22Rv1 (cell line): ENCODE data around the gene MUC15.

Experiments used
- H3K27ac ChIP-seq: fragments of 450-650 bp; 2 replicates; pipeline ENCODE4 v1.5.1; 2017
- ZFX ChIP-seq: fragments of 450-650 bp; IDR thresholded peaks from 2 replicates; pipeline ENCODE4 v1.6.1; 2017; ENCODE audit warnings: antibody characterized with exemption, borderline replicate concordance
- TF ChIP-seq, protein P1 (sequence below): fragments of 450-650 bp; IDR thresholded peaks from 2 replicates; pipeline ENCODE4 v1.5.1; 2017; ENCODE audit warnings: mild to moderate bottlenecking

The MUC15 gene

DNA sequence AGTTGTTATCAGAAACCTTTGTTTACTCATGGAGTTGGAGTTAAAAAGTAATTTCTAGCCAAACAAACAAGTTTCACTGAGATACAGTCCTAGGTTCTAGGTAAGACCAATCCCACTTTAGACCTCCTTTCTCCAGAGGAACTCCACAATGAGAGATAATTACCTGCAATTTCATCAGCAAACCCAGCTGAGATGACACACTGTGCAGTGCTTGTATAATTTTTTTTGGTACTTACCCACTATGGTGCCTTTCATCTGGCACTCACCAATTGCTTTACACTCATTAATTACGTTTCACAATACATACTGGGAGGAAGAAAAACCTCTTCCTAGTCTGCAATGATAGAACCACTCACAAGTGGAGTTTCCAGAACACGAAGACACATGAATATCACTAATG is 1.8 kb upstream of the MUC15 start:
- TF ChIP-seq, protein P1, sequence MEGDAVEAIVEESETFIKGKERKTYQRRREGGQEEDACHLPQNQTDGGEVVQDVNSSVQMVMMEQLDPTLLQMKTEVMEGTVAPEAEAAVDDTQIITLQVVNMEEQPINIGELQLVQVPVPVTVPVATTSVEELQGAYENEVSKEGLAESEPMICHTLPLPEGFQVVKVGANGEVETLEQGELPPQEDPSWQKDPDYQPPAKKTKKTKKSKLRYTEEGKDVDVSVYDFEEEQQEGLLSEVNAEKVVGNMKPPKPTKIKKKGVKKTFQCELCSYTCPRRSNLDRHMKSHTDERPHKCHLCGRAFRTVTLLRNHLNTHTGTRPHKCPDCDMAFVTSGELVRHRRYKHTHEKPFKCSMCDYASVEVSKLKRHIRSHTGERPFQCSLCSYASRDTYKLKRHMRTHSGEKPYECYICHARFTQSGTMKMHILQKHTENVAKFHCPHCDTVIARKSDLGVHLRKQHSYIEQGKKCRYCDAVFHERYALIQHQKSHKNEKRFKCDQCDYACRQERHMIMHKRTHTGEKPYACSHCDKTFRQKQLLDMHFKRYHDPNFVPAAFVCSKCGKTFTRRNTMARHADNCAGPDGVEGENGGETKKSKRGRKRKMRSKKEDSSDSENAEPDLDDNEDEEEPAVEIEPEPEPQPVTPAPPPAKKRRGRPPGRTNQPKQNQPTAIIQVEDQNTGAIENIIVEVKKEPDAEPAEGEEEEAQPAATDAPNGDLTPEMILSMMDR, result no peak
- no peak for TF ChIP-seq ZFX
- H3K27ac ChIP-seq, result no peak overlapping the region

DNA sequence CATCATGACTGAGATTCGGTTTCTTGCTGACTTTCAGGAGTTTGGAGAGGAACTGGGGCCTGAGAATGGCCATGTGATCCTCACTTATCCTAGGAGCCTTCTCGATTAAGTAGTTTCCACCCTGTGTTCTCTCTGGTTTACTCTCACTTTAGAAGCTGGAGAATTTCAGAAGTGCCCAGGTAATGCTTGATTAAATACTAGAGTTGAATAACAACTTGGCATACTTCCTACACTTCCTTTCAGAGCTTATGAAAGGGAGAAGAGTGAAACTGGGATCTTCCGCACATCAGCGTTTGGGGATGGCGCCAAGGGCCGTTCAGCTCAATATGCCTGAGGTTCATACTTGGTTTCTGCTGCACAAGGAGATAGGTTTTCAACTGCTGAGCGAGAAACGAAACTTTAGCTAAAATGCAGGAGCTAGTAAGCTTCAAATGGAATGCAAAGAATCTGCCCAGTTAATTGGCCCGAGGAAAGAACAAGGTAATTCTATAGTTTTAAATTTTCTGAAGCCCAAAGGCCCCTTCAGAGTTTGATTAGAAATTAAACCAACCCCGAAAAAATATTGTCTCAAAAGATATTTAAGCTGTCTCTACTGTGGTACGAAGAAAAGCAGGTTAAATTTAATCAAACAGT is 823 bp upstream of the MUC15 start:
- TF ChIP-seq, protein P1, result no peak
- TF ChIP-seq ZFX, result no peak
- no peak overlapping the region for H3K27ac ChIP-seq

DNA sequence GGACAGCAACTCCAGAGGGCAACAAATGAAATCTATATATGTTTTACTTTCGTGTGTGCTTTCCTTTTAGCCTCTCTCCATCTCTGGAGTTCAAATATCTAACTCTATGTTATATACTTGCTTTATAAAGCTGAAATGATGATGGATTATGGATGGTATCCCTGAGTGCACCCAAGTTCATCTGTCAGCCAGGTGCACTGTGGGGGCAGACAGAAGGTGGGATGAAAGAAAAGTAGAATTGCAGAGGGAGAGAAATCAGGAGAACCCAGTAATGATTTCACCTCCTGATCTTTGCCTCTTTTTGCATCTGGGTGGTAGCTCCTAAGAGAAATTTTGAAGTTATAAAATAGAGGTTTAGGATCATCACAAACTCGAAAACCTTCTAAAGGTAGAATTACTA is 2.4 kb downstream of the MUC15 start:
- H3K27ac ChIP-seq, result no peak overlapping the region
- TF ChIP-seq, protein P1, result no peak
- no peak for TF ChIP-seq ZFX

DNA sequence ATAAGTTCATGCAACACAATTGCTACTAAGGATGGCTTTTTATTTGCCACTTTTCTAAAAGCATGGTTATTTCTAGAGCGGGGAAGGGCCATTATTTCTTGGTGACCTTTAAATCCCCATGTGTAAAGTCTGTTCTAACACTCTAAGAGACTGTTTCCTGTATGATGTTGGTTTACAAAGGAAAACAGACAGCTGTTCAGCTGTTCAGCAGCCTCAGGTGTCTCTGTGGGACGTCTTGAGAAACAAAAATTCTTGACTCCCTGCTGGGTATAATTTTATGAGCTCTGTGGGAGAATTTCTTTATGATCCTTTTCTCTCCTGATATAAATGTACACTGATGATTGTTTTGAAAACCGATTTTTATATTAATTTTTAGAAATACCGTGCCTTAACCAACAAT is 13.9 kb downstream of the MUC15 start:
- no peak overlapping the region for H3K27ac ChIP-seq
- no peak for TF ChIP-seq ZFX
- TF ChIP-seq, protein P1, result no peak

DNA sequence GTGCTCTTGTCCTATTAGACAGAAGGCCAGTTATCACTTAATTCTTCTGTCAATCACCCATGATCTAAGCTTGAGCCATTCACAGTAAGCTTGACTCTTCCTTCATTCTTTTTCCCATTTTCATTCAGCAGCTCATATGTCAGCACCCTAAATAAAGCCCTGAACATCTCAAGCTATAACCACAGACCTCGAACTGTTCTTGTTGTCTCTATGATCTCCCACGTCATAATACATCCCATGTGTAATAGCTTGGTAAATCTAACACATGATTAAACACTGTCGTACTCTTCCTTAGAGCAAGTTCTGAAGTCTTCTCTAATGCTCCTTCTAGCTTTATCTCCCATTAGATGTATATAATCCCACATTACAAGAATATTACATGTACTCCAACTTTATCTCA is 14.4 kb downstream of the MUC15 start:
- TF ChIP-seq ZFX, result no peak
- TF ChIP-seq, protein P1, result no peak
- H3K27ac ChIP-seq, result no peak overlapping the region

DNA sequence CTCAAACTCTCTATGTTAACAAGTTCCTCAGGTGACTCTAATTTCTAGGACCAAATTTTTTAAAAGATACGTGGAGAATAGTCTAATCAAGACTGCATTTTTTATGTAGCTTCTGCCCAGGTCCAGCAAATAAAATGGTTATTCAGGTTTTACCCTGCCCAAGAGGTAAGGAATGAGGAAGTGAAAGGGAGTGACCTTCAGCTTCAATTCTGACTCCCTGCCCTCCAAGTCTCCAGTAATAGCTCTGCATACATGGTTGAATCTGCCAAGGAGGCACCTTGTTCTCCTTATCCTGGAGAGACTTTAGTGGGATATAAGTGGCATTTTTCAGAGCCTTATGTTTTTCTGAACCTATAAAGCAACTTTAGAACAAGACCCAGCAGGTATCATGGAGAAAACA is 15.5 kb downstream of the MUC15 start:
- no peak overlapping the region for H3K27ac ChIP-seq
- TF ChIP-seq, protein P1, result no peak
- no peak for TF ChIP-seq ZFX

DNA sequence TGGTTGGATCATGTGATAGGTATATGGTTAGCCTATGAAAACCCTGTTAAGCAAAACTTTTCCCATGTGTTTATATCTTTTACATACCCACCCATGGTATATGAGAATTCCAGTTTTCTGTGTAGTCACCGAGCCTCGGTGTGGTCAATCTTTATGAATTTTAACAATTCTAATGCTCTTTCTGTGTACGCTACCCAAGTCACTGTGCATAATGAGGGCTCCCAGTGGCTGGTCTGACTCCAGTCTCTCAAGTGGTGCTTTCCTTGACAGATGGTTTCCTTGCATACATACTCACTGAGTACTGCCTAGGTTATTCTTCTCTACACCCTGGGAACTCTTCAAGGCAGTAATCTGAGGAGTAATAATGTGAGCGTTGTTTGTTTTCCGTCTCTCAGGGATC is 17.6 kb downstream of the MUC15 start:
- TF ChIP-seq ZFX, result no peak
- TF ChIP-seq, protein P1, result no peak
- H3K27ac ChIP-seq, result no peak overlapping the region
